ENCODE data around the gene HCRTR2. TPM values are rescaled to one million over a fixed set of nuclear protein-coding genes. Genes with fewer than 3 reads are reported as not detected.

Gene HCRTR2
- total and polyA plus RNA-seq, 2 of the 8 experiments (the other 6 are each of a cell fraction or from before 2014, with no cell fraction given), result 0.19 to 0.23 TPM

DNA sequence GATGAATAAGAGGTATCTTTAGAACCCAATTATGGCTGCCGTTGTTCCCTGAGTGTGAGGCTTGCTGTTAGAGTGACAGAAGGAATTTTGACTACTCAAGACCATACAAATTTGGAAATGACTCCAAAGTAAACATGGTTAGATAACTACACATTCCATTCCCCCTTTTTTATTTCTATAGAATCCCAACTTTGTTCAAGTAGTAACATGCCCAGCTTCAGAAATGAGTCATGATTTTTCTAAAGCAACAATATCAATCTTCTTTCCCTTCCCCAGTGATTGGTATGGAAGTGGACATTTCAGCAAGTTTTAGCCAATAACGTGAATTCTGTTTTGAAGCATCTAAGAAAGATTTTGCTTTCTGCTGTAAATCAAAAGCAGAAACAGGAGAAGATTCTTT lies 37.8 kb downstream of the HCRTR2 start:
- Histone ChIP-seq H3K36me3 (ENCODE audit: control insufficient read depth in 2 of 4, insufficient read depth in 4 of 4, low read length in 3 of 4) (no peaks in the 10 kb centered on the region), H4K91ac (replicated peaks; ENCODE audit: insufficient read length, low read length) (no peak overlapping the region)

More for the DNA sequence above, 37.8 kb downstream of the HCRTR2 start:
- no peak overlapping the region for H3K23ac ChIP-seq (ENCODE audit: insufficient read length)
- no peak overlapping the region for H3K56ac ChIP-seq (replicated peaks; ENCODE audit: insufficient read length, low read depth, low read length)
- no peak overlapping the region for H2AK5ac ChIP-seq (ENCODE audit: low read depth, low read length)
- H2BK12ac ChIP-seq (ENCODE audit: low read depth, low read length), result no peak overlapping the region
- TF ChIP-seq CHD2 (IDR thresholded peaks at IDR 0.05; ENCODE audit: low read length), result no peak
- no peak overlapping the region for H2AFZ ChIP-seq (ENCODE audit: low read length)
- WGBS, 2 experiments (ENCODE audit: extremely low coverage in 1 of 2, insufficient coverage in 1 of 2, insufficient read length in 1 of 2, insufficient replicate concordance in 2 of 2, low coverage in 1 of 2, low lambda C conversion rate in 2 of 2, missing lambda C conversion rate in 1 of 2), result 90% methylated on average over 2 of the region's 2 CpGs; no CpG with 5 or more reads in 1 of the 2 experiments
- no peaks in the 10 kb centered on the region for H3K23me2 ChIP-seq (ENCODE audit: low read depth, low read length)
- no peak overlapping the region for H3K4me2 ChIP-seq (ENCODE audit: insufficient read depth in 1 of 2, low read depth in 2 of 2, low read length in 2 of 2)
- no peaks in the 10 kb centered on the region for H3K27me3 ChIP-seq (replicated peaks in 1 of 4; ENCODE audit: control insufficient read depth in 3 of 4, extremely low read depth in 1 of 4, insufficient read depth in 3 of 4, low read length in 3 of 4)
- H2BK15ac ChIP-seq (ENCODE audit: low read length), result no peak overlapping the region
- H2BK120ac ChIP-seq (replicated peaks; ENCODE audit: low read depth, low read length), result no peak overlapping the region
- FAIRE-seq, result no peak
- no peak overlapping the region for H3K14ac ChIP-seq (ENCODE audit: insufficient read length)
- no peaks in the 10 kb centered on the region for H3K79me2 ChIP-seq (ENCODE audit: control insufficient read depth in 1 of 2, insufficient read depth in 2 of 2, low read length in 2 of 2)
- no peaks in the 10 kb centered on the region for H3K79me1 ChIP-seq (ENCODE audit: low read depth, low read length)
- H2BK5ac ChIP-seq (ENCODE audit: low read depth, low read length), result no peak overlapping the region
- POLR2A ChIA-PET (ENCODE audit: partially characterized antibody), result no interaction called here
- H4K20me1 ChIP-seq (replicated peaks in 1 of 2; ENCODE audit: control insufficient read depth in 1 of 2, insufficient read depth in 2 of 2, low read length in 2 of 2), result no peaks in the 10 kb centered on the region
- H3K4me3 ChIP-seq (ENCODE audit: extremely low read depth in 1 of 4, insufficient read depth in 2 of 4, low read depth in 3 of 4, low read length in 4 of 4), result no peak overlapping the region
- CTCF ChIA-PET (ENCODE audit: partially characterized antibody), result no interaction called here
- no peak overlapping the region for H3K4ac ChIP-seq (replicated peaks; ENCODE audit: insufficient read length, low read depth, low read length)
- H4K8ac ChIP-seq (ENCODE audit: extremely low read depth, insufficient read depth, low read length), result no peak overlapping the region
- no peak overlapping the region for H3K9ac ChIP-seq (replicated peaks in 1 of 4; ENCODE audit: extremely low read depth in 1 of 4, low read depth in 3 of 4, low read length in 3 of 4)
- no peak overlapping the region for H2BK20ac ChIP-seq (ENCODE audit: low read length)
- H3K27ac ChIP-seq (ENCODE audit: low read depth, low read length), result no peak overlapping the region
- no peaks in the 10 kb centered on the region for H3K4me1 ChIP-seq (replicated peaks in 1 of 4; ENCODE audit: control insufficient read depth in 3 of 4, insufficient read depth in 4 of 4, low read length in 3 of 4)
- 0 out of 4 replicates have a peak, but pooled peaks cover 0 to 3% of the 10 kb centered on the region in 2 experiments for H3K9me3 ChIP-seq (ENCODE audit: insufficient read depth in 2 of 2, low read depth in 1 of 2, low read length in 1 of 2)
- H4K5ac ChIP-seq (ENCODE audit: insufficient read length, low read depth, low read length), result no peak overlapping the region
- H3K18ac ChIP-seq (ENCODE audit: extremely low read depth, low read length), result no peak overlapping the region
- no peak for DNase-seq (ENCODE audit: low read depth in 1 of 2, low spot score in 2 of 2)

Measured in H1 (cell line).